GM12864 (cell line): ENCODE measurements around the gene MRGPRF.

Source experiments
- DNase-seq: peaks from one replicate; pipeline ENCODE4 v3.0.0-alpha.2; 2011; ENCODE audit warnings: low read depth
- H3K4me3 ChIP-seq: 2 replicates; pipeline ENCODE4 v1.5.1; 2011; ENCODE audit warnings: mild to moderate bottlenecking, low read depth, low read length, control low read depth
- CTCF ChIP-seq: IDR thresholded peaks from 2 replicates; pipeline ENCODE4 v1.5.1; 2011; ENCODE audit warnings: low read depth, mild to moderate bottlenecking, moderate library complexity, low read length, control low read depth, inconsistent platforms; ENCODE audit errors: missing control alignments

MRGPRF gene

GRCh38 chr11:69039501-69039900 is 26.5 kb upstream of the MRGPRF start:
- no peak overlapping the region for H3K4me3 ChIP-seq
- TF ChIP-seq CTCF: no peak
- no peak for DNase-seq

GRCh38 chr11:69037544-69037943 is 24.5 kb upstream of the MRGPRF start:
- no peak overlapping the region for H3K4me3 ChIP-seq
- no peak for DNase-seq
- no peak for TF ChIP-seq CTCF

- TF ChIP-seq CTCF: no peak
- DNase-seq: no peak
- H3K4me3 ChIP-seq: no peak overlapping the region
These were observed 24.0 kb upstream of the MRGPRF start for GRCh38 chr11:69037074-69037473.

GRCh38 chr11:69035946-69036340 is 22.9 kb upstream of the MRGPRF start:
- TF ChIP-seq CTCF: no peak
- DNase-seq: no peak

GRCh38 chr11:69035150-69035945 is 22.3 kb upstream of the MRGPRF start:
- TF ChIP-seq CTCF: no peak
- no peak overlapping the region for H3K4me3 ChIP-seq
- DNase-seq: no peak

More at GRCh38 chr11:69035946-69036340, 22.9 kb upstream of the MRGPRF start:
- H3K4me3 ChIP-seq: no peak overlapping the region

- DNase-seq: no peak
- H3K4me3 ChIP-seq: no peak overlapping the region
- no peak for TF ChIP-seq CTCF
These were observed 21.2 kb upstream of the MRGPRF start for GRCh38 chr11:69034123-69034867.

GRCh38 chr11:69033431-69033830 is 20.4 kb upstream of the MRGPRF start:
- no peak for TF ChIP-seq CTCF
- no peak for DNase-seq
- H3K4me3 ChIP-seq: no peak overlapping the region
